Measurements from ENCODE around the gene NKAIN2.

DNA sequence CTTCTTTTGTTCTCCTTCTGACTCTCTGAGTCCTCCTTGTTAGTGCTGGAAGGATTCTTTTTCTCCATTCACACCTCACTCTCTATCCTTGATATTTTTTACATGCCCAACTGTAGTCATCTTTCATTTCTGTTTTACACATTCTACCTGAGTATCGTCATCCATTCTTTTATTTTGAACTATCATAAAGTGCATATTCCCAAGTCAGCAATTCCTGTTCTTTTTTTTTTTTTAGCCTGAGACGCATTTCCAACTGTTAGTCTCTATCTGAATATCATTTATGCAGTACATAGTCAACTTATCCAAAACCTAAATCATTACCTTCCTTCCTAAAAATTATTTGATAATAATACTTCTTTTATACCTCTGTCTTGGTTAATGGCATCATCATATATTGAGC is 207.5 kb downstream of the NKAIN2 start:
- TF ChIP-seq, protein P1, sequence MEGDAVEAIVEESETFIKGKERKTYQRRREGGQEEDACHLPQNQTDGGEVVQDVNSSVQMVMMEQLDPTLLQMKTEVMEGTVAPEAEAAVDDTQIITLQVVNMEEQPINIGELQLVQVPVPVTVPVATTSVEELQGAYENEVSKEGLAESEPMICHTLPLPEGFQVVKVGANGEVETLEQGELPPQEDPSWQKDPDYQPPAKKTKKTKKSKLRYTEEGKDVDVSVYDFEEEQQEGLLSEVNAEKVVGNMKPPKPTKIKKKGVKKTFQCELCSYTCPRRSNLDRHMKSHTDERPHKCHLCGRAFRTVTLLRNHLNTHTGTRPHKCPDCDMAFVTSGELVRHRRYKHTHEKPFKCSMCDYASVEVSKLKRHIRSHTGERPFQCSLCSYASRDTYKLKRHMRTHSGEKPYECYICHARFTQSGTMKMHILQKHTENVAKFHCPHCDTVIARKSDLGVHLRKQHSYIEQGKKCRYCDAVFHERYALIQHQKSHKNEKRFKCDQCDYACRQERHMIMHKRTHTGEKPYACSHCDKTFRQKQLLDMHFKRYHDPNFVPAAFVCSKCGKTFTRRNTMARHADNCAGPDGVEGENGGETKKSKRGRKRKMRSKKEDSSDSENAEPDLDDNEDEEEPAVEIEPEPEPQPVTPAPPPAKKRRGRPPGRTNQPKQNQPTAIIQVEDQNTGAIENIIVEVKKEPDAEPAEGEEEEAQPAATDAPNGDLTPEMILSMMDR (conservative IDR thresholded peaks at IDR 0.05), result no peak
- no peak for TF ChIP-seq ZFX (IDR thresholded peaks at IDR 0.05)

All from C4-2B (cell line).